ENCODE data around the gene AOAH.

DNA sequence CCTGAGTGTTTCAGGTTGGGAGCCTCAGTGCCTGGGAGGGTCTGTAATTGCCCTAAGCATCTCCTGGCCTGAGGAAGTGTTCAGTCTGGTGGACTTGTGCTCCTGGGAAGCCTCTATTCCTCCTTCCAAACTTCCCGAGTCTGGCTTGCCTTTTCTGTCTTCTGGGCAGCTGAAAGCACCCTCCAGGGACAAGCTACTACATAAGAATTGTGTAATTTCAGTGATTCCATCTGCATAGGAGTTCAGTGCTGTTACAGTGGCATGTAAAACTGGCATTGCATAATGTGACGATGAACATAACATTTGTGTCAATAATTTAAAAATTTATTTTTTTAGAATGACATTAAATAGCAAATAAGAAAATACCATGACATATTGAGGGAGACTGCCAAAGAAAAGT lies 109.3 kb downstream of the AOAH start:
- TF ChIP-seq POLR2AphosphoS5 (IDR thresholded peaks at IDR 0.05; ENCODE audit: low read depth, low read length) (no peak), SPI1 (IDR thresholded peaks at IDR 0.05; ENCODE audit: low read depth, low read length) (no peak), POLR2A (IDR thresholded peaks at IDR 0.05; ENCODE audit: low read depth, low read length) (no peak), PAX5 (IDR thresholded peaks at IDR 0.05; ENCODE audit: insufficient read depth, low read length, severe bottlenecking) (no peak)
